IPS DF 4.7 (cell line): ENCODE data around the gene FAM76A.
"Not testable (repeated sequence)": the region's sequence is repeated elsewhere in the genome, so short reads cannot be mapped to it uniquely, and the experiment has no call there.

Experiments
- DNase-seq: peaks from one replicate; pipeline ENCODE4 v3.0.0-alpha.2; 2013; ENCODE audit warnings: low spot score; ENCODE audit errors: extremely low read depth

The FAM76A gene

GRCh38 chr1:27725374-27726172 lies at the start of gene FAM76A:
TSS of gene FAM76A (plus strand) at chr1:27725961. CDS start at chr1:27726081, 120 bp downstream.
- DNase-seq, result peak; percentile 98

- DNase-seq, result no peak
Measured at GRCh38 chr1:27676410-27676809, 49.4 kb upstream of the FAM76A start.

GRCh38 chr1:27678747-27679146 lies 47.0 kb upstream of the FAM76A start:
- DNase-seq, result no peak

- not testable (repeated sequence) for DNase-seq
Measured at GRCh38 chr1:27680225-27680791, 45.5 kb upstream of the FAM76A start.

GRCh38 chr1:27681580-27681979 lies 44.2 kb upstream of the FAM76A start:
- DNase-seq, result not testable (repeated sequence)

- DNase-seq, result no peak
Measured at GRCh38 chr1:27682351-27682944, 43.3 kb upstream of the FAM76A start.

GRCh38 chr1:27684176-27684575 lies 41.6 kb upstream of the FAM76A start:
- DNase-seq, result no peak

- no peak for DNase-seq
Measured at GRCh38 chr1:27686223-27686990, 39.4 kb upstream of the FAM76A start.

GRCh38 chr1:27687906-27688305 lies 37.9 kb upstream of the FAM76A start:
- DNase-seq, result no peak

GRCh38 chr1:27689423-27690173 lies 36.2 kb upstream of the FAM76A start:
- DNase-seq, result no peak

GRCh38 chr1:27690183-27690582 lies 35.6 kb upstream of the FAM76A start:
- no peak for DNase-seq

GRCh38 chr1:27696835-27697234 lies 28.9 kb upstream of the FAM76A start:
- not testable (repeated sequence) for DNase-seq

- no peak for DNase-seq
Measured at GRCh38 chr1:27704958-27705357, 20.8 kb upstream of the FAM76A start.

GRCh38 chr1:27705545-27705944 lies 20.2 kb upstream of the FAM76A start:
- no peak for DNase-seq

- no peak for DNase-seq
Measured at GRCh38 chr1:27710574-27710973, 15.2 kb upstream of the FAM76A start.

GRCh38 chr1:27713139-27713725 lies 12.5 kb upstream of the FAM76A start:
- no peak for DNase-seq

- no peak for DNase-seq
Measured at GRCh38 chr1:27713869-27714513, 11.8 kb upstream of the FAM76A start.

- no peak for DNase-seq
Measured at GRCh38 chr1:27716262-27716895, 9.4 kb upstream of the FAM76A start.
